GM12878 (cell line): Measurements from ENCODE around the gene STAT4. TPM values are rescaled to one million over a fixed set of nuclear protein-coding genes. Genes with fewer than 3 reads are reported as not detected.

ENCODE experiments used
- ATAC-seq: fragments of 200-7000 bp; cut with Tn5 transposase; 3 replicates; pipeline ENCODE4 v1.9.1; 2020; ENCODE audit warnings: mild to moderate bottlenecking, moderate library complexity
- BruUV-seq: library from RNA; stranded (reverse); fragments of 400-500 nt; replicated peaks from 2 replicates; lab custom pipeline; 2021; lab: Mats Ljungman, UMichigan
- CTCF ChIA-PET: fragments of 300-600 bp; sonication (Branson Sonifier 250); formaldehyde crosslinking; extraction: SDS; loops from one replicate; lab custom pipeline; 2021; ENCODE audit warnings: inconsistent platforms; lab: Yijun Ruan, JAX
- POLR2A ChIA-PET: fragments of 350-600 bp; formaldehyde crosslinking; extraction: SDS; loops from one replicate; lab custom pipeline; 2021; ENCODE audit warnings: inconsistent platforms; lab: Charles Lee
- RAD21 ChIA-PET: fragments of 300-600 bp; sonication (Branson Sonifier 250); formaldehyde crosslinking; loops from one replicate; lab custom pipeline; 2023; ENCODE audit warnings: antibody characterized with exemption; ENCODE audit not compliant: unreplicated experiment; lab: Charles Lee
- SMC1A ChIA-PET: fragments of 300-600 bp; sonication (Branson Sonifier 250); formaldehyde crosslinking; loops from one replicate; lab custom pipeline; 2023; ENCODE audit not compliant: unreplicated experiment, uncharacterized antibody; lab: Charles Lee
- DNase-seq: peaks from one replicate; pipeline ENCODE4 v3.0.0-alpha.2; 2011; ENCODE audit warnings: low read depth, low spot score
- FAIRE-seq: peaks from 3 replicates; lab custom pipeline; 2011; peaks lifted over from hg19 to GRCh38; lab: Jason Lieb, UNC
- H2AFZ ChIP-seq: 2 replicates; pipeline ENCODE4 v1.6.0; 2011; ENCODE audit warnings: low read depth, low read length, control low read depth; ENCODE audit not compliant: control insufficient read depth
- H3K27ac ChIP-seq: 2 replicates; pipeline ENCODE4 v1.5.1; 2011; ENCODE audit warnings: control low read depth; ENCODE audit not compliant: control insufficient read depth, insufficient read depth
- H3K27me3 ChIP-seq, 2 experiments: replicated peaks in 1 of 2; 2 replicates each; pipeline versions ENCODE4 v1.6.0 to v1.6.1; 2011; ENCODE audit warnings: low read length in 1 of 2; ENCODE audit not compliant: control insufficient read depth in 2 of 2, insufficient read depth in 2 of 2
- H3K36me3 ChIP-seq, 2 experiments: 2 replicates each; pipeline ENCODE4 v1.5.1; 2011; ENCODE audit warnings: low read length in 1 of 2; ENCODE audit not compliant: control insufficient read depth in 2 of 2, insufficient read depth in 2 of 2
- H3K4me1 ChIP-seq: 2 replicates; pipeline ENCODE4 v1.6.1; 2011; ENCODE audit warnings: mild to moderate bottlenecking, low read length, moderate library complexity, mixed read lengths; ENCODE audit not compliant: control insufficient read depth, insufficient read depth
- H3K4me2 ChIP-seq: 2 replicates; pipeline ENCODE4 v1.6.0; 2011; ENCODE audit warnings: control low read depth; ENCODE audit not compliant: control insufficient read depth, insufficient read depth
- H3K4me3 ChIP-seq: fragments of 200-600 bp; sonication (generic); 2 replicates; pipeline ENCODE4 v1.5.1; 2016
- H3K79me2 ChIP-seq: 2 replicates; pipeline ENCODE4 v1.6.0; 2011; ENCODE audit warnings: low read length; ENCODE audit not compliant: control insufficient read depth, insufficient read depth
- H3K9ac ChIP-seq: 2 replicates; pipeline ENCODE4 v1.8.0; 2011; ENCODE audit warnings: low read length, control low read depth, mixed read lengths; ENCODE audit not compliant: control insufficient read depth, insufficient read depth
- H3K9me3 ChIP-seq: replicated peaks from 3 replicates; pipeline ENCODE4 v1.5.1; 2011; ENCODE audit warnings: mild to moderate bottlenecking, low read length; ENCODE audit not compliant: control insufficient read depth, insufficient read depth
- H4K20me1 ChIP-seq: 2 replicates; pipeline ENCODE4 v1.6.0; 2011; ENCODE audit not compliant: control insufficient read depth, insufficient read depth
- CEBPB ChIP-seq, 2 experiments: fragments of 150-350 bp in 1 of 2; IDR thresholded peaks; 2 replicates each; pipeline ENCODE4 v1.6.1; 2012 to 2014; ENCODE audit warnings: low read depth in 2 of 2, low read length in 2 of 2, borderline replicate concordance in 1 of 2, inconsistent platforms in 1 of 2
- MEF2B ChIP-seq: fragments of 450-650 bp; IDR thresholded peaks from 2 replicates; pipeline ENCODE4 v1.6.1; 2018; ENCODE audit warnings: mild to moderate bottlenecking, moderate library complexity; ENCODE audit not compliant: partially characterized antibody, poor library complexity, severe bottlenecking
- MTA2 ChIP-seq: fragments of 450-650 bp; IDR thresholded peaks from 2 replicates; pipeline ENCODE4 v1.6.1; 2016; ENCODE audit warnings: low read depth, mild to moderate bottlenecking, moderate library complexity
- PBX3 ChIP-seq: IDR thresholded peaks from 2 replicates; pipeline ENCODE4 v1.6.1; 2011; ENCODE audit warnings: mild to moderate bottlenecking, low read depth, low read length, moderate library complexity; ENCODE audit not compliant: insufficient replicate concordance
- RELA ChIP-seq: fragments of 450-650 bp; IDR thresholded peaks from 2 replicates; pipeline ENCODE4 v1.8.0; 2014; ENCODE audit warnings: borderline replicate concordance; ENCODE audit not compliant: partially characterized antibody
- TCF3 ChIP-seq: IDR thresholded peaks from 2 replicates; pipeline ENCODE4 v1.6.1; 2012; ENCODE audit warnings: low read depth, mild to moderate bottlenecking, low read length, borderline replicate concordance; ENCODE audit not compliant: insufficient read depth
- WRNIP1 ChIP-seq: IDR thresholded peaks from 2 replicates; pipeline ENCODE4 v1.6.1; 2011; ENCODE audit warnings: low read depth, low read length, improper control_type of control experiment, borderline replicate concordance
- WGBS: methylation state at CpG from one replicate; pipeline ENCODE4 v1.1.6; 2016; ENCODE audit warnings: low lambda C conversion rate; ENCODE audit not compliant: insufficient replicate concordance, insufficient coverage; ENCODE audit errors: missing lambda C conversion rate; 5-methylcytosine and 5-hydroxymethylcytosine counted together
- in situ Hi-C: fragments of 300-500 bp; cut with MboI; formaldehyde crosslinking; loops from 9 replicates; pipeline ENCODE4 v1.14.3; 2018; ENCODE audit warnings: mixed read lengths
- intact Hi-C: fragments of 100-400 bp; cut with micrococcal nuclease; formaldehyde crosslinking; loops from one replicate; pipeline ENCODE4 v1.14.2; 2022; ENCODE audit not compliant: unreplicated experiment
- polyA plus RNA-seq, 11 experiments: library from polyadenylated mRNA; depleted of rRNA in 4 of 11; unstranded in 6 of 11; stranded (reverse) in 5 of 11; fragments of >200 nt; fragmentation: Nextera tagmentation in 4 of 11; fragmentation: Illumina TruSeq in 1 of 11; extraction: Ambion mirVana in 4 of 11; extraction: Trizol in 1 of 11; gene quantifications; 1 replicate in 1 of 11; 2 replicates in 10 of 11; pipeline versions ENCODE4 v1.2.1 to v1.2.3, GENCODE V29; 2011 to 2016; ENCODE audit warnings: inconsistent platforms in 2 of 11, missing spikeins in 2 of 11, low read depth in 1 of 11
- total RNA-seq, 4 experiments: library from RNA; depleted of rRNA in 3 of 4; stranded (reverse); fragments of >200 nt in 3 of 4; fragmentation: Illumina TruSeq in 1 of 4; extraction: Trizol in 1 of 4; gene quantifications; 2 replicates each; pipeline versions ENCODE4 v1.2.1 to v1.2.3, GENCODE V29; 2013 to 2021

STAT4 gene
- total and polyA plus RNA-seq, 10 of the 15 experiments (the other 5 are each of a cell fraction or from before 2014, with no cell fraction given) = 3.1 to 9.3 (median 7.1) TPM

GRCh38 chr2:191178806-191179514 is 28.2 kb upstream of the STAT4 start:
- CTCF ChIA-PET = interaction anchor here (0.6 to 3.9 kb wide), 3 partner anchors 13 to 127 kb away, joined by 3 to 11 read pairs (median 3); no protein-coding TSS in a partner anchor
- in situ Hi-C loops = no loop called here
- BruUV-seq = no TSS peak
- Histone ChIP-seq H2AFZ (no peak overlapping the region), H3K9ac (no peak overlapping the region), H3K36me3 (no peaks in the 10 kb centered on the region), H3K79me2 (no peaks in the 10 kb centered on the region), H3K4me2 (no peak overlapping the region), H3K9me3 (no peaks in the 10 kb centered on the region), H3K27me3 (peaks cover 0 to 2% of the 10 kb centered on the region in 2 experiments; a peak in 1 of 4 replicates), H3K4me3 (no peak overlapping the region), H4K20me1 (no peaks in the 10 kb centered on the region), H3K4me1 (peaks cover 14% of the 10 kb centered on the region; the same call in 1 of the 2 replicates), H3K27ac (no peak overlapping the region)
- SMC1A ChIA-PET = interaction anchor here (1.4 kb wide), 1 partner anchor 9 kb away, joined by 3 read pairs; no protein-coding TSS in a partner anchor
- ATAC-seq = no peak; the same call in 2 of the 3 replicates
- RAD21 ChIA-PET = interaction anchor here (1.3 kb wide), 1 partner anchor 127 kb away, joined by 3 read pairs; no protein-coding TSS in a partner anchor
- FAIRE-seq = no peak
- no peak for DNase-seq
- POLR2A ChIA-PET = no interaction called here
- intact Hi-C loops = no loop called here
- WGBS = 30% methylated on average over 8 of the region's 8 CpGs
- TF ChIP-seq RELA (no peak), WRNIP1 (no peak), MTA2 (no peak), CEBPB (IDR thresholded peaks at IDR 0.05; ENCODE audit: borderline replicate concordance in 1 of 2, low read depth in 2 of 2, low read length in 2 of 2) (no peak), PBX3 (no peak), TCF3 (no peak), MEF2B (no peak)
